ENCODE data around the gene TTC3.
"Not testable (repeated sequence)": the region's sequence is repeated elsewhere in the genome, so short reads cannot be mapped to it uniquely, and the experiment has no call there.

The TTC3 gene

GRCh38 chr21:37072988-37073416 lies at the start of gene TTC3, which contains the start of gene PIGP:
TTC3 (plus strand) TSS chr21:37073254; CDS start chr21:37087258, 14,004 bp downstream.
PIGP (minus strand) TSS chr21:37073071; CDS start chr21:37072515, 556 bp downstream.
- H3K4me3 ChIP-seq (ENCODE audit: low read length): peak within 1 kb of the TSS; percentile 73
- no peaks in the 10 kb centered on the region for H3K9me3 ChIP-seq (ENCODE audit: control insufficient read depth, insufficient read depth, low read length)
- H3K4me1 ChIP-seq (ENCODE audit: control insufficient read depth, insufficient read depth, low read length): no peaks in the 10 kb centered on the region
- H3K27ac ChIP-seq (ENCODE audit: low read length): no peak within 1 kb of the TSS
- H3K36me3 ChIP-seq (ENCODE audit: control insufficient read depth, insufficient read depth, low read length): no peaks in the 10 kb centered on the region
- no CpG with 5 or more reads among the region's 61 CpGs for WGBS (ENCODE audit: insufficient coverage, insufficient read length)
- H3K27me3 ChIP-seq (ENCODE audit: control insufficient read depth, insufficient read depth, low read length): peaks cover 11% of the 10 kb centered on the region
- no peak for DNase-seq (ENCODE audit: low read depth, low spot score)

DNA sequence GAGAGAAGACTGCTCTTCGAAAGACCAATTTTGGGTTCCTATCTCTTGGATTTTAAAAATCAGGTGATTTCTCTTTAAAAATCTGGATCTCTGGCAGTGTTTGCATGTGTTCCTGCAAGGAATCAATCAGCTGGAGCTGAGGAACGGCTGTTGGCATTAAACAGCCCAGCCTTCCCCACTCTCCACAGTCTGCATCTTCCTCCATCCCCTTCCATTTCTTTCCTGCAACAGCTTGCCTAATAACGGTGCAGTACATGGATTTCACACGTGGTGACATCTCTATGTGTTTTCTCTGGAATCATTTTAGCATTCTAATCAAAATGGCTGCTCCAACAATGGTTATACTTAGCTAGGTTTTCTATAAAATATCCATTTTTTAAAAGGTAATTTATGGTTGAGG lies 46.6 kb upstream of the TTC3 start:
- Histone ChIP-seq H3K4me3 (ENCODE audit: low read length) (no peak overlapping the region), H3K27me3 (ENCODE audit: control insufficient read depth, insufficient read depth, low read length) (no peaks in the 10 kb centered on the region), H3K9me3 (ENCODE audit: control insufficient read depth, insufficient read depth, low read length) (no peaks in the 10 kb centered on the region), H3K36me3 (ENCODE audit: control insufficient read depth, insufficient read depth, low read length) (no peaks in the 10 kb centered on the region), H3K27ac (ENCODE audit: low read length) (no peak overlapping the region), H3K4me1 (ENCODE audit: control insufficient read depth, insufficient read depth, low read length) (no peaks in the 10 kb centered on the region)
- no CpG with 5 or more reads among the region's 4 CpGs for WGBS (ENCODE audit: insufficient coverage, insufficient read length)
- no peak for DNase-seq (ENCODE audit: low read depth, low spot score)

- H3K9me3 ChIP-seq (ENCODE audit: control insufficient read depth, insufficient read depth, low read length): no peaks in the 10 kb centered on the region
- H3K36me3 ChIP-seq (ENCODE audit: control insufficient read depth, insufficient read depth, low read length): no peaks in the 10 kb centered on the region
- H3K4me3 ChIP-seq (ENCODE audit: low read length): no peak overlapping the region
- no CpG with 5 or more reads among the region's 4 CpGs for WGBS (ENCODE audit: insufficient coverage, insufficient read length)
- no peak for DNase-seq (ENCODE audit: low read depth, low spot score)
- H3K27me3 ChIP-seq (ENCODE audit: control insufficient read depth, insufficient read depth, low read length): no peaks in the 10 kb centered on the region
- H3K27ac ChIP-seq (ENCODE audit: low read length): no peak overlapping the region
- no peaks in the 10 kb centered on the region for H3K4me1 ChIP-seq (ENCODE audit: control insufficient read depth, insufficient read depth, low read length)
Observed at GRCh38 chr21:37028570-37028969, 44.5 kb upstream of the TTC3 start.

- WGBS (ENCODE audit: insufficient coverage, insufficient read length): no CpG with 5 or more reads among the region's 4 CpGs
- H3K27me3 ChIP-seq (ENCODE audit: control insufficient read depth, insufficient read depth, low read length): no peaks in the 10 kb centered on the region
- no peaks in the 10 kb centered on the region for H3K36me3 ChIP-seq (ENCODE audit: control insufficient read depth, insufficient read depth, low read length)
- no peaks in the 10 kb centered on the region for H3K9me3 ChIP-seq (ENCODE audit: control insufficient read depth, insufficient read depth, low read length)
- no peak overlapping the region for H3K27ac ChIP-seq (ENCODE audit: low read length)
- no peak overlapping the region for H3K4me3 ChIP-seq (ENCODE audit: low read length)
- DNase-seq (ENCODE audit: low read depth, low spot score): no peak
- no peaks in the 10 kb centered on the region for H3K4me1 ChIP-seq (ENCODE audit: control insufficient read depth, insufficient read depth, low read length)
Observed at GRCh38 chr21:37030864-37031263, 42.2 kb upstream of the TTC3 start.

GRCh38 chr21:37032293-37032692 lies 40.8 kb upstream of the TTC3 start:
- no peak for DNase-seq (ENCODE audit: low read depth, low spot score)
- Histone ChIP-seq H3K4me1 (ENCODE audit: control insufficient read depth, insufficient read depth, low read length) (no peaks in the 10 kb centered on the region), H3K4me3 (ENCODE audit: low read length) (no peak overlapping the region), H3K9me3 (ENCODE audit: control insufficient read depth, insufficient read depth, low read length) (no peaks in the 10 kb centered on the region), H3K27me3 (ENCODE audit: control insufficient read depth, insufficient read depth, low read length) (no peaks in the 10 kb centered on the region), H3K27ac (ENCODE audit: low read length) (no peak overlapping the region), H3K36me3 (ENCODE audit: control insufficient read depth, insufficient read depth, low read length) (no peaks in the 10 kb centered on the region)
- no CpG with 5 or more reads among the region's 5 CpGs for WGBS (ENCODE audit: insufficient coverage, insufficient read length)

- Histone ChIP-seq H3K9me3 (ENCODE audit: control insufficient read depth, insufficient read depth, low read length) (no peaks in the 10 kb centered on the region), H3K4me3 (ENCODE audit: low read length) (no peak overlapping the region), H3K27me3 (ENCODE audit: control insufficient read depth, insufficient read depth, low read length) (no peaks in the 10 kb centered on the region), H3K36me3 (ENCODE audit: control insufficient read depth, insufficient read depth, low read length) (no peaks in the 10 kb centered on the region), H3K4me1 (ENCODE audit: control insufficient read depth, insufficient read depth, low read length) (no peaks in the 10 kb centered on the region), H3K27ac (ENCODE audit: low read length) (no peak overlapping the region)
- WGBS (ENCODE audit: insufficient coverage, insufficient read length): no CpG with 5 or more reads among the region's 4 CpGs
- DNase-seq (ENCODE audit: low read depth, low spot score): no peak
Observed at GRCh38 chr21:37032877-37033471, 40.1 kb upstream of the TTC3 start.

- WGBS (ENCODE audit: insufficient coverage, insufficient read length): no CpG with 5 or more reads among the region's 4 CpGs
- not testable (repeated sequence) for H3K36me3 ChIP-seq (ENCODE audit: control insufficient read depth, insufficient read depth, low read length); H3K4me1 ChIP-seq (ENCODE audit: control insufficient read depth, insufficient read depth, low read length); H3K4me3 ChIP-seq (ENCODE audit: low read length); H3K9me3 ChIP-seq (ENCODE audit: control insufficient read depth, insufficient read depth, low read length); H3K27ac ChIP-seq (ENCODE audit: low read length); H3K27me3 ChIP-seq (ENCODE audit: control insufficient read depth, insufficient read depth, low read length); DNase-seq (ENCODE audit: low read depth, low spot score)
Observed at GRCh38 chr21:37034394-37034793, 38.7 kb upstream of the TTC3 start.

DNA sequence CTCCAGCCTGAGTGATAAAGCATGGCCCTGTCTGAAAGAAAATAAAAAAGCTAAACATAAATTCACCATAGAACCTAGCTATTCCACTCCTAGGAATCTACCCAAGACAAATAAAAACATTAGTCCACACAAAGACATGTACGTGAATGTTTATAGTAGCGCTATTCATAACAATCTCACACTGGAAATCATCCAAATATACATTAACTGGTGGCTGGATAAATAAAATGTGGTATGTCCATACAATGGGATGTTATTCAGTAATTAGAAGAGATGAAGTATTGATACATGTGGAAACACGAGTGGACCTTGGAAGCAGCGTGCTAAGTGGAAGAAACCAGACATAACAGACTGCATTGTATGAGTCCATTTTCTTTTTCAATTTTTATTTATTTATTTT lies 36.9 kb upstream of the TTC3 start:
- H3K27me3 ChIP-seq (ENCODE audit: control insufficient read depth, insufficient read depth, low read length): peaks cover 8% of the 10 kb centered on the region; the same call in 1 of the 2 replicates
- WGBS (ENCODE audit: insufficient coverage, insufficient read length): no CpG with 5 or more reads among the region's 4 CpGs
- DNase-seq (ENCODE audit: low read depth, low spot score): no peak

GRCh38 chr21:37039411-37040075 lies 33.5 kb upstream of the TTC3 start:
- Histone ChIP-seq H3K4me1 (ENCODE audit: control insufficient read depth, insufficient read depth, low read length) (0 out of 2 replicates have a peak, but pooled peaks cover 1% of the 10 kb centered on the region), H3K9me3 (ENCODE audit: control insufficient read depth, insufficient read depth, low read length) (no peaks in the 10 kb centered on the region), H3K27me3 (ENCODE audit: control insufficient read depth, insufficient read depth, low read length) (peaks cover 8% of the 10 kb centered on the region; the same call in 1 of the 2 replicates), H3K4me3 (ENCODE audit: low read length) (no peak overlapping the region), H3K27ac (ENCODE audit: low read length) (no peak overlapping the region), H3K36me3 (ENCODE audit: control insufficient read depth, insufficient read depth, low read length) (no peaks in the 10 kb centered on the region)
- no peak for DNase-seq (ENCODE audit: low read depth, low spot score)
- no CpG with 5 or more reads among the region's 9 CpGs for WGBS (ENCODE audit: insufficient coverage, insufficient read length)

More for the DNA sequence above, 36.9 kb upstream of the TTC3 start:
- 0 out of 2 replicates have a peak, but pooled peaks cover 1% of the 10 kb centered on the region for H3K4me1 ChIP-seq (ENCODE audit: control insufficient read depth, insufficient read depth, low read length)
- H3K9me3 ChIP-seq (ENCODE audit: control insufficient read depth, insufficient read depth, low read length): no peaks in the 10 kb centered on the region
- no peak overlapping the region for H3K4me3 ChIP-seq (ENCODE audit: low read length)
- H3K27ac ChIP-seq (ENCODE audit: low read length): no peak overlapping the region
- H3K36me3 ChIP-seq (ENCODE audit: control insufficient read depth, insufficient read depth, low read length): no peaks in the 10 kb centered on the region

- no peaks in the 10 kb centered on the region for H3K36me3 ChIP-seq (ENCODE audit: control insufficient read depth, insufficient read depth, low read length)
- WGBS (ENCODE audit: insufficient coverage, insufficient read length): no CpG with 5 or more reads among the region's 3 CpGs
- peaks cover 8% of the 10 kb centered on the region; the same call in 1 of the 2 replicates for H3K27me3 ChIP-seq (ENCODE audit: control insufficient read depth, insufficient read depth, low read length)
- H3K4me1 ChIP-seq (ENCODE audit: control insufficient read depth, insufficient read depth, low read length): 0 out of 2 replicates have a peak, but pooled peaks cover 1% of the 10 kb centered on the region
- DNase-seq (ENCODE audit: low read depth, low spot score): no peak
- H3K27ac ChIP-seq (ENCODE audit: low read length): no peak overlapping the region
- no peaks in the 10 kb centered on the region for H3K9me3 ChIP-seq (ENCODE audit: control insufficient read depth, insufficient read depth, low read length)
- H3K4me3 ChIP-seq (ENCODE audit: low read length): no peak overlapping the region
Observed at GRCh38 chr21:37040212-37040611, 32.8 kb upstream of the TTC3 start.
